NCI-H1092 (cell line): ENCODE results near the gene MAGI2.

Experiments
- DNase-seq: peaks from one replicate; lab custom pipeline; 2025; lab: John Stamatoyannopoulos, UW

Gene MAGI2

DNA sequence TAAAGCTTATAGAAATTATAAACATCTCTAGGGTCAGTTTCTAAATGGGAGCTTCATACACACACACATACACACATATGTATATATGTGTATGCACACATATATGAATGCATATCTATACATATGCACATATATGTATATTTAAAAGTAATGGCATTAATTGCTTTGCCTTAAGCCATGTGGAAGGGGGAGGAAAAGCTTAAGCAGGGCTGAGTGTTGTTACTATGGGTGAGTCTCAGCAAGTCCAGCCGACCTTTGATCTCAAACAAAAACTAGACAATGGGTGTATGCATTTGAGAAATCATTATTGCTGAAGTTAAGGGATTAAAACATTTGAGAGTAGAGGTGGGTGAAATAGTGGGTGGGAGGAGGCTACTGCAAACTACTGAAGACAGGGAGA lies 546.7 kb downstream of the MAGI2 start:
- no peak for DNase-seq

DNA sequence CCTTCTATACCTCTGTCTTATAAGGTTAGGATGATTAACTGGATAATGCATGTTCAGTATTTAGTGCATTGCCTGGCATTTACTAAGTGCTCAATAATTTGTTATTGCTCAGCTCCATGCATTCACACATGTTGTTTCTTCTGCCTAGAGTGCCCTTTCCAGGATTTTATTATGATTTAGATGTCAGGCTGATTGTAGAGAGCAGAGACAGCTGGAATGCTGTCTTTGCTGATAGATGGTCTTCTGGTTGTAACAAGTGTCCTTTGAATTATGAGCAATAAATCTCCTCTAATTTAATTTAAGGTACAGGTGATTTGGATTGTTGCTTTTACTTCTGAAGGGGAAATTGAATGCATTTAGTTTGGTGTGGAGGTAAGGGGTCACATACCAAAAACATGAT lies 548.0 kb downstream of the MAGI2 start:
- DNase-seq = no peak

DNA sequence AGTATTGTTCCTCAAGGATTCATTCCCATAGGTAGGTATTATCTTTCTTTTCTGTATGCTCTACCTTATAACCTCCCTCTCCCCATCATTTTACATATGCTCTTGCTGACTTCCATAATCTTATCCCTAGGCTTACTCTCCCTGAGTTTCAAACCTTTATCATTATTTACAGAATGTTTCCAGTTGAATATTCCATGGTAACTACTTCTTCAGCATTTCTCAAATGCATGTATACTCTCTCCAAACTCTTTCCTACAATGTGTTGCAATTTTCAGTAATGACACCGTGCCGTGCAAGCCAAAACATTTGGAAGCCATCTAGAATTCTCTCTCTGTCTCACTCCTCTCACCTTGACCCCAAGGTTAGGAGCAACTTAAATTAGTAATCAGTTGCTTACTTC lies 548.5 kb downstream of the MAGI2 start:
- DNase-seq = no peak

DNA sequence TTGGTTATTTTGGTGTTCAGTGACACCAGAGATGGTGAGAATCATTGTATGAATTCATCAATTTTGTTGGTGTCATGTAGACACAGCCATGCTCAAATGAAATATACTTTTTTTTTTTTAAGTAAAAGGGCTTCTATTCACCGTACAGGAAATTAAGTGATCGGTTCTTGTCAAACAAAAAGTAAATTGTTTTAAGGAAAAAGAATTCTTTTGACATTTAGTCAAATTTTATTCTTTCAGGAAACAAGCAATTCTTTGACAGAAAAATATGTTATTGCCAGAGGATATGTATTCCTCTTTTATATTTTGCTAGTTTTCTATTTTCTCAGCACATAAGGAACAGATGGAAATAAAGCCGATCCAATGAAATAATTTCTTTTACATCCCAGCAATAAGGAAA lies 551.9 kb downstream of the MAGI2 start:
- no peak for DNase-seq

DNA sequence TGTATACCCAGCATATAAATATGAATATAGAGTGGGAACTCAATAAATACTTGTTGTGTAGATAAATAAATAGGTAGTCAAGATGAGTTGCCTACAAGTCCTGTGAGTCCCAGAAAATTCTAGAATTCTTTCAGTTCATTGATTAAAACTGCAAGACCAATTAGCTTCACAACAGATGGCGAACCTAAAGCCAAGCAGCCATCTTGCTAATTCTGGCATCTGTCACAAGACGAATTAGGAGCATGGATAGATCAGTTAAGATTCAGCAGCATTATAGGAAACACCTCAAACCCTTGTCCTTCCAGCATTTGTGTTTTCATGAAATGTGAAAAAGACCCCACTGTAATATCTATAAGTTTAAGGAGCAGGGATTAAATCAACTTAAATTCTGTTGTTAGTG lies 552.7 kb downstream of the MAGI2 start:
- no peak for DNase-seq

DNA sequence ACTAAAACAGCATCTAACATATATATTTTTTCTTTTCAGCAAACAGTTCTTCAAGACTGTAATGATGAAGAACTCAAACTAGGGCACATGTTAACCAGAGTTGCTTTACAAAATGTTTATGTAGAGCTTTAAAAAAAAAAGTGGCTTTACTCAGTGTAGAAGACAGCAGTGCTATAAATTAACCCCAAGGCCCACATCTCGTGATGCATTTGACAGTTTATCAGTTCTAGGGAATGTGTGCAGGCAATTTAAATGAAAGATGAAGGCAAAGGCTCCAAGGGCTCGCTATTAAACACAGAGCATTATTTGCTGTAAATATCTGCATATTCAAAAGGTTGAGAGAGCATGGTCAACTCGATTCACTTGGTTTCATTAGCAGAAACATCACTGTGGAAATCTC lies 558.1 kb downstream of the MAGI2 start:
- DNase-seq = no peak

DNA sequence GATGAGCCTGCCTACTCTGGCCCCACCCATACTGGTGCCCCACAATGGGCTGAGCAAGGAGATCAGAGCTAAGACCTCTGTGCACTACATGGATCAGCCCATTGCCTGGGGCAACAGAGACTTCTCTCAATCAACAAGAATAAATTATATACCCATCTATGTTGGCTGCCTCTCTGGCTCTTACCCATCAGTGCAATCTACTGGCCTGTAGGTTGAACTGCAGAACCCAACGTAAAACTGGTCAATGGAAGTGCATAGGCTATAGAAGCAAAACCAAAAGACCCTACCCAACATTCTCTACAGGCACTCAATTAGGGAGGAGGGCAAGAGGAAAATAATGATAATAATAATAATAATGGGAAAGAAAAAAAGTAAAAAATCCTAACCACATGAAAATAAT lies 574.3 kb downstream of the MAGI2 start:
- no peak for DNase-seq

DNA sequence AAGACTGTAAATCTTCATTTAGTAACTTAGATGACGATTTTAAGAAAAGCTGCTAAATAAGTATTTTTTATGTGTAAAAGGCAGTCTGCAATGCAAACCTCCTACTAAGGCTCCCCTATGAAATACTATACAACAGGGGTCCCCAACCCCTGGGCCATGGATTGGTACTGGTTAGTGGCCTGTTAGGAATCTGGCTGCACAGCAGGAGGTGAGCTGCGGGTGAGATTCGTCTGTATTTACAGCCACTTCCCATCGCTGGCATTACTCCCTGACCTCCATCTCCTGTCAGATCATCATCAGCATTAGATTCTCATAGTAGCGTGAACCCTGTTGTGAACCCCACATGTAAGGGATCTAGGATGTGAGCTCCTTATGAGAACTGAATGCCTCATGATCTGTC lies 580.4 kb downstream of the MAGI2 start:
- DNase-seq = no peak

DNA sequence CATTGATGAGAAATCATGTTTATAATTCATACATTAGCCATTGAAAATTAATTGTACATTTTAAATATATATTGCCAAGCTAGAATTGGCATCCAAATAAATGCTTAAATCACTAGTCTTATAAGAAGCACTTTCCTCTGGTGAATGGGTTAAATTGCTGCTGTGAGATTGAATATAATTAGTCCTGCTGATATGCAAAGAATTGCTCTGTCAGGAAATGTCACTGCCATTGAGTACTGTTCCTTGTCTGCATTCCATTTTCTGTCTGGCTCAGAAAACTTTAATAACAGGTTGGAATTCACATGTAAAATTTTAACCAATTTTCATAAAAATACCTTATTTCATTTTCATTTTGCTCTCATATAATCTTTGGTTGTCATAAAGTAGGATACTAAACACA lies 589.1 kb downstream of the MAGI2 start:
- DNase-seq = no peak

DNA sequence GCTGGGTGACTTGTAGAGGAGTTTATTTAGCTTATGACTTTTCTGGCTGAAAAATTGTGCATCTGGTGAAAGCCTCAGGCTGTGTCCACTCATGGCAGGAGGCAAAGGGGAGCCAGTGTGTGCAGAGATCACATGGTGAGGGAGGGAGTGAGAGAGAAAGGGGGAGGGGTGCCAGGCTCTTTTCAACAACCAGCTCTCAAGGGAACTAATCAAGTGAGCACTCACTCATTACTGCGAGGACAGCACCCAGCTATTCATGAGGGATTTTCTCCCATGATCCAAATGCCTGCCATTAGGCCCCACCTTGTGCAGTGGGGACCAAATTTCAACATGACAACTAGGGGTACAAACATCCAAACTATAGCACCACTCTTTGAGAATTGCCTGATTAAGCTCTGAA lies 590.2 kb downstream of the MAGI2 start:
- DNase-seq = no peak

DNA sequence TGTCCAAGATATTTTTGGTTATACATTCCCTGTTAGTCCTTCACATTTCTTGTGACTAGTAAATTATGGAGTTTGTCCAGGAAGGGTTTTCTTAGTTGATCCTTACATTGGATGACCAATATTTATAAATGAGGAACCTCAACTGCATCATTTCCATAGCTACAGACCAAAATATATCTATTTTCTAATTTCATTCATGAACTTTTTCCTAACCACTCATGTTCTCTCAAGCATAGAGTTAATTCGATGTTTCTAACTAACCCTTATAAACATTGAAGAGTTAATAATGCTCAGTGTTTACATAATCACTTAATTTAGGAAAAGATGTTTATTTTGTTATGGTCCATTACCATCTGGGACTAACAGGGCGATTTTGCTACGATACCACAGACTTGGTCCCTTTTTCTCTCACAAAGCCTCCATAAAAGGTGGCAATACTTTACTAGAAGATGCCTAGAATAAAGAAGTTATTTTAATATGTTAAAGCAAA lies 591.0 kb downstream of the MAGI2 start:
- no peak for DNase-seq

DNA sequence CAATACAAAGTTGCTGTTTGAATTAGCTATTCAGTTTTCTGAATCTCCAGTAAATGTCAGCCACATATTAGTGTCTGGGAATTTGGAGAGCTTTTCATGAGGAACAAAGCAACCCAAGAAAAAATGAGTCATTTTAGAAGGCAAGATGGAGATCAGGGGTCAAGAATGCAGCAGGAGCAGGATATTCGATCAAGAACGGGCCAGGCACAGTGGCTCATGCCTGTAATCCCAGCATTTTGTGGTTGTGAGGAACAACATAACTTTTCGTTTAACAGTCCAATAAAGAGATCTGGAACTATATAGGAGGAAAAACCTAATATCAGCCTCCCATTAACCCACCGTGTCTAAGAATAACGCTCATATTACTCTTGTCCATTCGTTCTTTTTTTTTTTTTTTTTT lies 600.5 kb downstream of the MAGI2 start:
- no peak for DNase-seq

DNA sequence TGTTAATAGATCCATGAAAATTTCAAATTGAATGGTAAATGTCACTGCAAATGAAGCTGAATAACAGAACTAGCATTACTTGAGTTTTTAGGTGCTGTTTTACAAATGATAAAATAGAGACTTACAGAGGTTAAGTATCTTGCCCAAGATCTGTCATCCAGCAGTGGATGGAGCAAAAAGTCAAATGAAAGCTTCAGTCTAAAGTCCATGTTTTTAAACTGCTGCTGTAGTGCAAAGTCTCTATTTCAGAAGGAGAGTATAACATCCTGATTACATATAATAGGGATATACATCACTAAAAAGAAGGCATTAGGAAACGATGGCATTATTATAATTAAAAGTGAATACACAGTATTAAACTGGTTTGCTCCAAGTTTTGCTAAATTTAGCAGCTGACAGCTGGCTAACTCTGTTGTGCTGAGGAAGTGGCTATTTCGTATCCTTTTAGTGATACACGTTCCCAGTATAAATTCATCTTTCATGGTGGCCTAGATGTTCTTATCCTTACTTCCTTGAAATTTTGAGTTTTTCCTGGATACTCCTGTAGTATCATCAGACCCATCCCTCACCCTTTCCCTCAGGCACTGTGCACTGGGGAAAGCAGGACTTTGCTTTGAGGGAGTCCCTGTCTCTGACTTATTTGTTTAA lies 603.2 kb downstream of the MAGI2 start:
- no peak for DNase-seq

DNA sequence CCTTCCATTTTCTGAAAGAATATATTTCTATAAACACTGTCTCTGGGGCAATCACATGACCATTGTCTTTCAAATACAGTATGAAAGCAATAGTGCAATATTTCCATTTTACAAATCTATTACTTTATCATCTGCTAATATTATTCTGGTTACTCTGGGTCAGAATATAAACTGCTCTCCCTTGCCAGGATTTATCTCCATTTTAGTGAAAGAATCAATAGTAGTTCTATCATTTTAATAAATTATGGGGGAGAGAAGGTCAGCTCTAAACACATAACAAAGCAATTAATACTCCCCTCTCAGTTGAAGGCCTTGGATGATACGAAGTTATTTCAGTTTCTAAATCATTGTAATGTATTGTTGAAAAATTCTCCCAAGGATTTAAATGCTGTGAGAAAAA lies 608.3 kb downstream of the MAGI2 start:
- DNase-seq = no peak

DNA sequence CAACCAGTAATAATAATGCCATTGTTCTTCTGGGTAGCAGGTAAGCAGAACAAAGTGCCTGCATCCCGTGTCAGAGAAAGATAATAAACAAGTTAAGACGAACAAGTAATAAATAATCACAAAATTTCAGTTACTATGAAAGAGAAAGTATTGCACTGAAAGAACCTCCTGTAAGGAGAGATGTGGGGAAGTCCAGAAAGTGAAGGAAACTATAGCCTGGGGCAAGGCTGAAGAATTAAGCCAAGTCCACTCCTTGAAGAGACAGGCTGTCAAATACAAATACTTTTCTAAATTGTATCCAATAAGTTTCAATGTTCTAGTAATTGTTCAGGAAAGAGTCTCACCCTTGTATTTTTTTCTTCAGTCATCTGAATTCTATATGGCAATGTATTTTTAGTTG lies 611.4 kb downstream of the MAGI2 start:
- DNase-seq = no peak

DNA sequence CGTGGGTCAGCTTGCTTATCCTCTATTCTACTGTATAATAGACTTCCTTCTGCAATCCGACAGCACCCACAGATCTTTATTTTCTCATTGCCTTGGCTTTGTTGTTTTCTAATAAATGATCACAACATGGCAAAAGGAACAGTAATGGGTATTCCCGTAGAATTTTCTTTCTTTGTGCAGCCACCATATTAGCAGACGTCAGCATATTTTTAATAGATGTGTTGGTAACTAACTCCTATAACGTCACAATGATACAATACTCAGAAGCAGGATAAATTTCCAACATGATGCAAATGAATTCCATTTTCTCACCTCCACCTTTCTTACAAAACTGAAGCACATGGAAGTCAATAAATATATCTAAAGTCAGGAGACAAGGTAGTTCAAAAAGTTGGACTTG lies 617.6 kb downstream of the MAGI2 start:
- DNase-seq = no peak

DNA sequence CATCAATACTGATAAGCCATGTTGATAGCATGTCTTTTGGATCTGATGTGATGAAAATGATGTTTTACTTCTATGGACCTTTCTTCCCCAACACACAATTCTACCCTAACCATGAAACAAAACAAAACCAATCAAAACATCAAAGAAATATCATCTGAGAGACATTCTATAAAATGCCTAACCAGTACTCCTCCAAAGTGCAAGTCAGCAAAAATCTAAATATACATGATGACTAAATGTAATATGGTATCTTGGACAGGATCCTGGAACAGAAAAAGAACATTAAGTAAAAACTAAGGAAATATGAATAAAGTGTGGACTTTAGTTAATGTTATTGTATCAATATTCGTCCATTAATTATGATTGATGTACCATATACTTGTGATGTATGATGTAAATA lies 625.1 kb downstream of the MAGI2 start:
- DNase-seq = no peak

DNA sequence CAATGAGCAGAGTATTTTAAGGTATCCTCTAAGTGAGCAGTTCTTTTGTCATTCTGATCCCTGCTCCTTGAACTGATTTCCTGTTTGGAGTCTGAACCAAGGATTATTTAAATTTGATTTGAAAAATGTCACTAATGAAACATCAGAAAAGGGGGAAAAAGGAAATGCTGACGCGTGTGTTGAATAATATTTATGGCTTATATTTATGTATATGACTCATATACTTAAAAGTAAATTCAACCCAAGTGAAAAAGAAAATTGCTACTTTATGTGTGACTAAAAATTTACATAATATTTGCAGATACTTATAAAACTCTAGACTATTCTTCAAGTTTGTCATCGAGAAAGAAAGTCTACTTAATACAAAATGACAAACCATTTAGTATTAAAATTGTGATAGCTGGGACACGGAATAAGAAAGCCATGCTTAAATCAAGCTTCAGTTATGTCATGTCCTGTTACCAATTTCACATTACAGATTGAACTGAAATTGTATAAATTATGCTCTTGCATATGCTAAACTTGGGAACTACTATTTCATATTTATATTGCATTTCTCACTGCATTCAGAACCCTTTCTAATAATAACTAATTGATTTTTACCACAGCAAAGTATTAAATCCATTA lies 649.9 kb downstream of the MAGI2 start:
- DNase-seq = no peak

DNA sequence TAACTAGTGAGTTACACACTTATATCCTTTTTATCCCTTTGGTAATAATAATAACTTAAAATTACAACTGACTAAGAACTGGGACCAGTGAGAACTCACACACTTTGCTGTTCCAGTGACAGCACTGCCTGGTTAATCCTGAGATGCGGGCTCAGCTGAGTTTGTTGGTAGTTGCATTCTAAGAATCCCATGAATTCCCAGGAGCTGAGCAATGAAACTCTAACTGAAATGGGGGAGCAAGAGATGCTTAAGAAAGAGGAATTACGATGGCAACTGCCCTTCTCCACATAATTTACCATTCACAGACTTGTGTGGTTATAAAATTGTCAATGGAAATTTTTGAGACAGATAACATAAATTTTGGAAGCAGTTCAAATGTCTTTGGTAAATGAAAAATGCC lies 659.4 kb downstream of the MAGI2 start:
- DNase-seq = no peak

DNA sequence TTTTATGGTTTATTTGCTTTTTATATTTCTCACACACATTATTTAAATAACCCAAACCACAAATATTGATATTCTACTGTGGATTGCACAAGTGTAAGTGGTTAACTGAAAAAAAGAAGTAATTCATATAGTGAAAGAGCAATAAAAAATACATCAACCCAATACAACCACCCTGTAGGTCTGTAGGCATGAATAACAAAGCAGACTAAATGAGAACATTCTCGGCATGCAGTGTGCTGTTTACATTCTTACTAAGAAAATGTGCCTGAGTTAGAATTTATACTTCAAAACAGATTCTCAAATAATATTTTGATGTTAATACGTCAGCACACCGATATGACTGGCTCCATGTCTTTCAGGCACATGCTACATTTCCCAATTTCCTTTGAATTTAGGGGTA lies 660.8 kb downstream of the MAGI2 start:
- no peak for DNase-seq

DNA sequence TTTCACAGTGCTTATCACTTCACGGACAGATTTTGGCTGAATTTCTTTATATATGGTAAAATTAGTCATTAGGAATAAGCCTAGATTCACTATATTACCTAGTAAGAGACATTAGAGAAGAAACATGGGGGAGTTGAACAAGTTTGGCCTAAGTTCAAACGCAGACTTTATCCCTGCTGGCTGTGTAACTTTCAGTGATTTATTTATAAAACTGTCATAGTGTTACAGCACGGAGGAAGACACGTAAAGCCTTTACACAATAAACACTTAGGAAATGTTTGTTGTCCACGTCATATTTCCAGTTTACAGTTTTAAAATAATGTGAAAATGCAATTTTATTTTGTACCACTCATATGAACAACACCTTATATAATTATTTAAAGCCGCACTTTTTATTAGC lies 661.5 kb downstream of the MAGI2 start:
- no peak for DNase-seq

DNA sequence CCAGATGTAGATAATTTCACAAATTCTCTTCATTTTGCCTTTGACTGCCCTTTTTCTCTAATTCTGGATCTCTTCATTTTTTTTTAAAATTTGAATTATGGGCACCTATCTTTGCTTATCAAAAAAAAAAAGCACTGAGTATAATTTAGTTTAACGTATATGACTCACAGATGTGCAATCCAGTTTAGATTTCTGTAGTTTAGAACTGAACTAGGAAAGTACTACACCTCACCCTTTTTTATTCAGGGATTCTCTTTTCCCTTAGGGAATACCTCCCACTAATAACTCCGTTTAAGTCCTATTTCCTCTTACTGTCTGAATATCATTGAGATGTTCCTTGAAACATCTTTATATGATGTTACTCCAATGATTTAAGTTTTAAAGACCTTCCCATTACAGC lies 665.0 kb downstream of the MAGI2 start:
- DNase-seq = no peak

DNA sequence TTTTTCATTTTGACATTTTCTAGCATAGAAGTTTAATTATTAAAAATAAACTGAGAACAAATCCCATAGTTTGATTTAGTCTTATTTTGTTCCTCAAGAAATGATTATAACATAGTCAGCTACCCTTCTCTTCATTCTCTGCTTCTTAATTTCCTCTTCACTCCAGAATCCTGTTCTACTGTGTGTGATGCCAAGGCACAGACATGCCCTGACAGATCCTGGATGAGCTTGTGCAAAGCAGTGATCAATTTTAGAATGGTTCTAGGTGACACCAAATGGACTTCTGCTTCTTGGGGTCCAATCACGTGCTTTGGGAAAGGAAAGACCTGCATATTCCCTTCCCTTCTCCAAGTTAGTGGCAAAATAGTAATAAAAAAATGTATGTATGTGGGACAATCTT lies 665.6 kb downstream of the MAGI2 start:
- no peak for DNase-seq

DNA sequence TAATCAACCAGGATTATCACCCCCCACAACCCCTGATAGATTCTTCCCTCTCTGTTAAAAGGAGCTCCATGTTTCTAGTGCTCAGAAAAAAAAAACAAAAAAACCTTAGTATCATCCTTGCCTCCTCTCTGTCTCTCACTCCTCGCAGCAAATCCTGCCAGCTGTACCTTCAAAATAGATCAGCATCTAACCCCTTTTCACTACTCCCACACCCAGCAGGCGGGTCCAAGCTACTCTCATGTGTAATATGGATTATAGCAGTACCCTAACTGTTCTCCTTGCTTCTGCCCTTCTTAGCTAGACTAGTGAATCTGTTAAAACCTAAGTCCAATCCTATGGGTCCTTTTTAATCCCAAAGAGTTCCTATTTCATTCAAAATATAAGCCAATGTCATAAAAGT lies 667.4 kb downstream of the MAGI2 start:
- no peak for DNase-seq
